Natural killer cell (primary cell): ENCODE measurements around the gene DPPA2. TPM values are rescaled to one million over a fixed set of nuclear protein-coding genes. Genes with fewer than 3 reads are reported as not detected.

ENCODE experiments used
- ATAC-seq, 3 donors: fragments of 150-1000 bp in 2 of 3; fragments of 200-7000 bp in 1 of 3; cut with Tn5 transposase; 1 replicate in 1 of 3; 2 replicates in 2 of 3; pipeline ENCODE4 v1.10.0; 2021; ENCODE audit warnings: mild to moderate bottlenecking in 2 of 3, moderate library complexity in 2 of 3
- DNase-seq, 2 donors: peaks; one replicate each; pipeline versions ENCODE4 v3.0.0 to v3.0.0-alpha.2; 2013 to 2021; ENCODE audit warnings: mixed read lengths in 1 of 2
- H3K27ac ChIP-seq: one replicate; pipeline ENCODE4 v1.5.1; 2013; ENCODE audit warnings: mild to moderate bottlenecking, low read length
- H3K27me3 ChIP-seq: one replicate; pipeline ENCODE4 v1.6.1; 2013; ENCODE audit warnings: low read length; ENCODE audit not compliant: control insufficient read depth, insufficient read depth
- H3K36me3 ChIP-seq: one replicate; pipeline ENCODE4 v1.6.1; 2013; ENCODE audit warnings: low read length; ENCODE audit not compliant: control insufficient read depth, insufficient read depth
- H3K4me1 ChIP-seq: one replicate; pipeline ENCODE4 v1.6.1; 2013; ENCODE audit warnings: low read length; ENCODE audit not compliant: control insufficient read depth, insufficient read depth
- H3K4me3 ChIP-seq: one replicate; pipeline ENCODE4 v1.5.1; 2013; ENCODE audit warnings: low read length
- H3K9me3 ChIP-seq: one replicate; pipeline ENCODE4 v1.6.1; 2013; ENCODE audit warnings: low read length; ENCODE audit not compliant: control insufficient read depth, insufficient read depth
- H3K27ac Mint-ChIP-seq, 2 donors: one replicate each; pipeline ENCODE4 v1.8.0; 2022; ENCODE audit warnings: mild to moderate bottlenecking in 2 of 2, mixed read lengths in 2 of 2, moderate library complexity in 1 of 2
- H3K27me3 Mint-ChIP-seq, 2 donors: one replicate each; pipeline ENCODE4 v1.8.0; 2022; ENCODE audit warnings: low read depth in 2 of 2, mixed read lengths in 2 of 2
- H3K36me3 Mint-ChIP-seq: one replicate; pipeline ENCODE4 v1.8.0; 2022; ENCODE audit warnings: mixed read lengths
- H3K4me1 Mint-ChIP-seq, 2 donors: one replicate each; pipeline ENCODE4 v1.8.0; 2022; ENCODE audit warnings: mixed read lengths in 2 of 2
- H3K4me3 Mint-ChIP-seq: one replicate; pipeline ENCODE4 v1.8.0; 2022; ENCODE audit warnings: mild to moderate bottlenecking, moderate library complexity, mixed read lengths
- H3K9me3 Mint-ChIP-seq, 2 donors: one replicate each; pipeline ENCODE4 v1.8.0; 2022; ENCODE audit warnings: mixed read lengths in 2 of 2
- CTCF ChIP-seq: fragments of 200-600 bp; IDR thresholded peaks from one replicate; pipeline ENCODE4 v1.8.0; 2022; ENCODE audit warnings: antibody characterized with exemption
- WGBS: methylation state at CpG from one replicate; pipeline ENCODE4 v1.1.7; 2013; ENCODE audit warnings: missing lambda C conversion rate; ENCODE audit not compliant: insufficient coverage; 5-methylcytosine and 5-hydroxymethylcytosine counted together
- intact Hi-C: fragments of 100-400 bp; cut with micrococcal nuclease; formaldehyde crosslinking; loops from one replicate; pipeline ENCODE4 v1.14.2; 2022
- total RNA-seq, 4 donors: library from RNA; stranded (reverse); fragments of 120-200 nt in 1 of 4; gene quantifications; one replicate each; pipeline versions ENCODE4 v1.2.3 to v1.2.4, GENCODE V29; 2013 to 2022

The DPPA2 gene
- total RNA-seq, 3 donors from 2014 or later (not counting 1 experiment from before 2014, with no cell fraction given) = not detected

- no peak overlapping the region for H3K27ac ChIP-seq
- no peak for TF ChIP-seq CTCF
- no peak overlapping the region for H3K27ac Mint-ChIP-seq
- no peaks in the 10 kb centered on the region for H3K4me1 ChIP-seq
- no peak overlapping the region for H3K4me3 ChIP-seq
- no peaks in the 10 kb centered on the region for H3K36me3 Mint-ChIP-seq
- intact Hi-C loops = no loop called here
- DNase-seq (no peak), ATAC-seq (no peak)
- H3K36me3 ChIP-seq = no peaks in the 10 kb centered on the region
- H3K27me3 Mint-ChIP-seq = no peaks in the 10 kb centered on the region
- H3K9me3 Mint-ChIP-seq = peaks cover 3 to 5% of the 10 kb centered on the region in 2 donors
- H3K4me1 Mint-ChIP-seq = no peaks in the 10 kb centered on the region
- no peaks in the 10 kb centered on the region for H3K27me3 ChIP-seq
- whole genome bisulfite sequencing = 14% methylated on average over 5 of the region's 5 CpGs
- H3K9me3 ChIP-seq = no peaks in the 10 kb centered on the region
- H3K4me3 Mint-ChIP-seq = no peak overlapping the region
Measured at GRCh38 chr3:109254770-109255169, 61.5 kb downstream of the DPPA2 start.

GRCh38 chr3:109252641-109253040, 63.7 kb downstream of the DPPA2 start:
- H3K9me3 ChIP-seq = no peaks in the 10 kb centered on the region
- H3K27ac ChIP-seq = no peak overlapping the region
- H3K4me1 Mint-ChIP-seq = no peaks in the 10 kb centered on the region
- H3K4me1 ChIP-seq = no peaks in the 10 kb centered on the region
- H3K27me3 Mint-ChIP-seq = no peaks in the 10 kb centered on the region
- H3K4me3 Mint-ChIP-seq = no peak overlapping the region
- ATAC-seq = no peak
- no peak for DNase-seq
- no peak overlapping the region for H3K4me3 ChIP-seq
- H3K27me3 ChIP-seq = no peaks in the 10 kb centered on the region
- no peaks in the 10 kb centered on the region for H3K36me3 ChIP-seq
- H3K36me3 Mint-ChIP-seq = no peaks in the 10 kb centered on the region
- 48% methylated on average over 3 of the region's 3 CpGs for WGBS
- TF ChIP-seq CTCF = no peak
- H3K9me3 Mint-ChIP-seq = peaks cover 3 to 6% of the 10 kb centered on the region in 2 donors
- intact Hi-C loops = no loop called here
- H3K27ac Mint-ChIP-seq = no peak overlapping the region

Other genes starting within 250 kb of the DPPA2 start
- under 1 TPM in 1 of 3 donors, not detected in 2; 0.12 TPM for gene MORC1, start 198.4 kb downstream of the DPPA2 start, total RNA-seq
- gene C3orf85, start 179.8 kb downstream of the DPPA2 start, total RNA-seq = not detected
- gene DPPA4, start 21.0 kb upstream of the DPPA2 start, total RNA-seq = 1 to 10 TPM; 1.2 to 2.3 (median 1.8) TPM